ENCODE measurements around the gene MTFR1L. TPM values are rescaled to one million over a fixed set of nuclear protein-coding genes. Genes with fewer than 3 reads are reported as not detected.

MTFR1L gene
- total RNA-seq, 2 experiments from 2014 or later, result 27.7 to 30.8 TPM

DNA sequence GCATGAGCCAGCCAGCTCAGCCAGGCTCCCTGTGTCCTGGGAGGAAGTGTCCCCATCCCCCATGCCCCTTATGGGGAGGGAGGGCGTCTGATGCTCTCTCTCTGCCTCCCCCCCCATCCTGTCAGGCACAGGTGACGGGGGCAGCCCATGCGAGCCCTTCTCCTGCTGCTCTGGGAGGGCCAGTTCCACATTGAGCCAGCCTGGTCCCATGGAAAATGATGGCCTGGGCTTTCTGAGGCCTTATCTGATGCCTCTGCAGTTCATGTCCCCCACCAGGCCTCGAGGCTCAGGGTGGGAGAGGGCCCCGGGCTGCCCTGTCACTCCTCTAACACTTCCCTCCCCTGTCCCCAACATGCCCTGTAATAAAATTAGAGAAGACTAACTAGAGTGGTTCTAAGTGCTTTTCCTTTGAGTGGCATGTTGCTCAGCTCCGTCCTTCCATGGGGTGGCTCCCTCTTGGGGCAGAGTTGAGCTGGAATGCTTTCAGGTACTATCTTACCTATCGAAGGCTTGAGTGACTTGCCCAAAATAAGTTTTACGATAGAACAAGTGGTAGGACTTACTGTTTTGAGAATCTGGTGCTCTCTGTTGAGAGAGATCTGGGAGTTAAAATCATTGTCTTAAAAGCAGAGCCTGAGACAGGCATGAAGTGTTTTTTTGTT, 1.8 kb upstream of the MTFR1L start:
- intact Hi-C loops (cut with DNase I, micrococcal nuclease), result loop anchor here (2.0 to 10.0 kb wide), 4 partner anchors 181 to 573 kb away; partner anchors contain the start of genes PAFAH2 (in 1 of the 2), RHCE (in 1 of the 2), RSRP1 (in 1 of the 2) and TMEM50A (in 1 of the 2)
- POLR2A ChIA-PET, result no interaction called here
- CTCF ChIA-PET, result interaction anchor here (0.7 to 1.0 kb wide), 2 partner anchors 180 to 199 kb away, joined by 3 to 4 read pairs; partner anchors contain the start of gene PAFAH2
- Mint-ChIP-seq H3K36me3 (ENCODE audit: low read depth) (peaks cover 2% of the 10 kb centered on the region), H3K4me1 (peaks cover 33% of the 10 kb centered on the region), H3K4me3 (peak overlapping the region; percentile 87), H3K9me3 (ENCODE audit: low read depth) (no peaks in the 10 kb centered on the region), H3K27ac (peak overlapping the region; percentile 75), H3K27me3 (no peaks in the 10 kb centered on the region)
- no peak for ATAC-seq
- no peak for DNase-seq

DNA sequence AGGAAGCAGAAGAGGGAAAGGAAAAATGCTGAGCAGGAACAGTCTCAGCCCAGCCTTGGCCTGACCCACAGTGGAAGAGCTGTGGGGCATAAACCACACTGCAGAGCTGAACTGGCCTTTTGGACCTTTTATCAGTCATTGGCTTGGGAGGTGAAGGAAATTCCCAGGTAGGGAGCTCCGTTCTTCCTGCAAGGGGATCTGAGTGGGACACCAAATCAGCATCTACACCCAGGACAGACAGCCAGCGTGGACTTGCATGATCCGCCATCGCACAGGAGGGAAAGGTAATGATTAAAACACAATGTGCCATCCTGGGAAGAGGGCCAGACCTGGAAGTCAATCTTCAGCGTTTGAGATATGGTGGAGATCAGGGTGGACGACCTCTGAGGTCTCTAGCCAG, 1.2 kb upstream of the MTFR1L start:
- no peak for ATAC-seq
- intact Hi-C loops (cut with DNase I, micrococcal nuclease), result loop anchor here (2.0 to 10.0 kb wide), 4 partner anchors 180 to 574 kb away; partner anchors contain the start of genes PAFAH2 (in 1 of the 2), RHCE (in 1 of the 2), RSRP1 (in 1 of the 2) and TMEM50A (in 1 of the 2)
- ChIA-PET CTCF (interaction anchor here (0.7 to 1.0 kb wide), 2 partner anchors 179 to 200 kb away, joined by 3 to 4 read pairs; partner anchors contain the start of gene PAFAH2), POLR2A (no interaction called here)
- no peak for DNase-seq
- Mint-ChIP-seq H3K4me1 (peaks cover 33% of the 10 kb centered on the region), H3K27me3 (no peaks in the 10 kb centered on the region), H3K27ac (peak overlapping the region; percentile 93), H3K4me3 (peak overlapping the region; percentile 87), H3K36me3 (ENCODE audit: low read depth) (peaks cover 2% of the 10 kb centered on the region), H3K9me3 (ENCODE audit: low read depth) (no peaks in the 10 kb centered on the region)

DNA sequence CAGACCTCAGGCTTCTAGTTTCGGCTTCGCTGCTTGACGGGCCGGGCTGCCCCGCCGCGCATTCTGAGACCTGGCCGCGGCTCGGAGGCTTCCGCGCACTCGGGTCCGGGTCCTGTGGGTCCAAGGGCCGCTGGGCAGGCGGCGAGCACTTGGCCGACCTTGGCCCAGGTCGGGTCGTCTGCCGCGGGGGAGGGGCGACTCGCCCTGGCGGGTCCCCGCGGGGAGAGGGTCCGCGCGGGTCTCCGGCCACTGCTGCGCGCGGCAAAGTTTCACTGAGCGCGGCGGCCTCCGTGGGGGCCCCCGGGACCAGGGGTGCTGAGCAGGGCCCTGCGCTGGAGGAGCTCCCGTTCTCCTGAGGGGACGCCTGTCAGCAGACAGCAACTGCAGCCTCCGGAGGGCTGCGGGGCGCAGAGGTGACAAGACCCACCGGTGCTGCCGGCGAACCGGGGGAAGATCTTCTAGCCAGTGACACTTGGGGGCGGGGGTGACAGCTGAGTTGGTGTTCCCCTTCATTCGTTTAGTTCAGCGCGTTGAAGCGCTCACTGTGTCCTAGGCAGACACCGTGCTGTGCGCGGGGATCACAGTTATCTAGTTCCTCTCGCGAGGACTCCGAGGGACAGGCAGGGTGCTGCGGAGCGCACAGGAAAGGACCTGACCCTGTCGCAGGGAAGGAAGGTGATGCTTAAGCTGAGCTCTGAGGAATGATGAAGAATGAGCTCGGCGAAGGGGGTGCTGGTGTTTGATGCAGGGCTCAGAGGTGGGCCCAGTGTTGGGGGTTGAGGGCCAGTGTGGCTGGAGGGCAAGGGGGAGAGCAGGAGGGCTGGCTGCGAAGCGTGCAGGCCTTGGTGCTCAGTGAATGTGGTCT, 725 bp downstream of the MTFR1L start:
- Mint-ChIP-seq H3K4me1 (peaks cover 33% of the 10 kb centered on the region), H3K36me3 (ENCODE audit: low read depth) (peaks cover 4% of the 10 kb centered on the region), H3K27ac (peak overlapping the region; percentile 91), H3K4me3 (peak overlapping the region; percentile 87), H3K9me3 (ENCODE audit: low read depth) (no peaks in the 10 kb centered on the region), H3K27me3 (no peaks in the 10 kb centered on the region)
- ATAC-seq, result peak; percentile 74
- ChIA-PET POLR2A (interaction anchor here (0.6 to 1.1 kb wide), 3 partner anchors 84 to 212 kb away, joined by 3 read pairs; no protein-coding TSS in a partner anchor), CTCF (interaction anchor here (0.6 to 1.5 kb wide), 8 partner anchors 32 to 297 kb away, joined by 3 to 5 read pairs (median 4); partner anchors contain the start of gene PAFAH2)
- peak; percentile 87 for DNase-seq
- intact Hi-C loops (cut with DNase I, micrococcal nuclease), result loop anchor here in 1 of 2 experiments (1.0 to 2.0 kb wide), 6 partner anchors 39 to 390 kb away; partner anchors contain the start of genes AUNIP, MACO1, PAFAH2 and PAQR7

DNA sequence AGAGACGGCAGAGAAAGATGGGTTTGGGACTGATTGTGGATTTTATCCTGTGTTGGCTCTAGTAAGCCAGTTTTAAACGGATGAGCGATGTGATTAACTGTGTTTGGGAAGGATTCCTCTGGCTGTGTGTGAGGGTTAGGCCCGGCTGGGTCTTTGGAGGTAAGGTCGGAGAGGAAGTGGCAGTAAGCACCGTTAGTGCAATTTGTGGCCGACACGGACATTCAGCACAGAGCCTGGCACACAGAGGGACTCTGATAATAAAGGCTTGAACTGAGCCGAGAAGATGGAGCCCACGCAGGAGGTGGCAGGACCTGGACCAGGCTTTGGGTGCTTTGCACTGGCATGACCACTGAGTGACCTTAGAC, 1.3 kb downstream of the MTFR1L start:
- H3K4me1 Mint-ChIP-seq, result peaks cover 33% of the 10 kb centered on the region
- intact Hi-C loops (cut with DNase I, micrococcal nuclease), result loop anchor here in 1 of 2 experiments (2.0 kb wide), 1 partner anchor 74 kb away; no protein-coding TSS in a partner anchor
- ChIA-PET CTCF (no interaction called here), POLR2A (no interaction called here)
- H3K27me3 Mint-ChIP-seq, result no peaks in the 10 kb centered on the region
- ATAC-seq (no peak), DNase-seq (no peak)
- H3K27ac Mint-ChIP-seq, result peak overlapping the region; percentile 91
- H3K9me3 Mint-ChIP-seq (ENCODE audit: low read depth), result no peaks in the 10 kb centered on the region
- H3K4me3 Mint-ChIP-seq, result peak overlapping the region; percentile 87
- H3K36me3 Mint-ChIP-seq (ENCODE audit: low read depth), result peaks cover 5% of the 10 kb centered on the region

DNA sequence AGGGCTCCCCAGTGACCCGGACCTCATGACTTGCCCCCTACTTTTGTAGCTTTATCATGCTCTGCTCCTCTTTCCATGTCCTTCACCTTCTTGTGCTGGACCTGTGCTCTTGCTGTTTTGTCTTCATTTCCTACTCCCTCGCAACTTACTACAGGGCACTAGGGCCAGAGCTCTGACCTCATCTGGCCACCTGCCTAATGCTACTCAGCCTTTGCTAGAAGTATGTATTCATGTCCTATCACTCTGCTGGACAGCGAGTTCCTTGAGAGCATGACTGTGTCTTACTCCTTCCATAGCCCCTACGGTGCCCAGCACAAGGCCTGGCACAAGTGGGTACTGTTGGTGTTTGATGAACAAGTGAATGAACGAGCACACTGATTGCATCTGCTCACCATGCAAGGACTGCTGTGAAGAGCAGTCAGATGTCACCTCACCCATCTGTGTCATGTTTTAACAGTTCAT, 1.9 kb downstream of the MTFR1L start:
- Mint-ChIP-seq H3K27ac (peak overlapping the region; percentile 53), H3K9me3 (ENCODE audit: low read depth) (no peaks in the 10 kb centered on the region), H3K4me1 (peaks cover 30% of the 10 kb centered on the region), H3K4me3 (peak overlapping the region; percentile 87), H3K27me3 (no peaks in the 10 kb centered on the region), H3K36me3 (ENCODE audit: low read depth) (peaks cover 8% of the 10 kb centered on the region)
- no peak for DNase-seq
- POLR2A ChIA-PET, result no interaction called here
- ATAC-seq, result no peak
- intact Hi-C loops (cut with DNase I, micrococcal nuclease), result loop anchor here in 1 of 2 experiments (2.0 kb wide), 1 partner anchor 73 kb away; no protein-coding TSS in a partner anchor
- CTCF ChIA-PET, result interaction anchor here (0.5 to 0.7 kb wide), 2 partner anchors 299 to 573 kb away, joined by 3 read pairs; no protein-coding TSS in a partner anchor

DNA sequence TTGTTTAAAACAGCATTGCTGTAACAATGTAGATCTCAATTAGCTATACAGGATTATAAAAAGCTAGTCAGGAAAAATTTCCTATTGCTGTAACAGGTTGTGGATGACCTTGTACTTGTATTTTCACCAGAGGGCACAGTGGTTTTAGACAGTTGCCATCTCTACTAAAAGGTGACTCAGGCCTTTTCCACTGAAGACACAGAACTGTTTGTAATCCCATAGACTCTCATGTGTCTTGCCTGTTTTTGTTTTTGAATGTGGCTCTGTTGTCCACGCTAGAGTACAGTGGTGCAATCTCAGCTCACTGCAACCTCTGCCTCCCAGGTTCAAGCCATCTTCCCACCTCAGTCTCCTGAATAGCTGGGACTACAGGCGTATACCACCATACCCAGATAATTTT, 5.9 kb downstream of the MTFR1L start:
- Mint-ChIP-seq H3K4me3 (no peak overlapping the region), H3K36me3 (ENCODE audit: low read depth) (peaks cover 25% of the 10 kb centered on the region), H3K27me3 (no peaks in the 10 kb centered on the region), H3K4me1 (peaks cover 15% of the 10 kb centered on the region), H3K27ac (no peak overlapping the region), H3K9me3 (ENCODE audit: low read depth) (no peaks in the 10 kb centered on the region)
- no peak for ATAC-seq
- CTCF ChIA-PET, result interaction anchor here (0.6 kb wide), 2 partner anchors 286 to 347 kb away, joined by 3 read pairs; no protein-coding TSS in a partner anchor
- POLR2A ChIA-PET, result no interaction called here
- intact Hi-C loops (cut with DNase I, micrococcal nuclease), result no loop called here
- DNase-seq, result no peak

DNA sequence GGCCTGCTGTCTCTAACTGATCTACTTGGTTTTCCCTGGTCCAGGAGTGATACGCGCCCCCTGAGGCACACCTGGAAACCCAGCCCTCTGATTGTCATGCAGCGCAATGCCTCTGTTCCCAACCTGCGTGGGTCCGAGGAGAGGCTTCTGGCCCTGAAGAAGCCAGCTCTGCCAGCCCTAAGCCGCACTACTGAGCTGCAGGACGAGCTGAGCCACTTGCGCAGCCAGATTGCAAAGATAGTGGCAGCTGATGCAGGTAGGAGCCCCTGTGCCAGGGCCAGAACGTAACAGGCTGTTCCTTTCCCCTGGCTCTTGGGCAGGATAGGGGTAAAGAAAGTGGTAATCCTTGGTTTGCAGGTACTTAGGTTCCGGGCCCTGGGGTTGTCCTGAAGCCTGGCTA, 6.8 kb downstream of the MTFR1L start:
- Mint-ChIP-seq H3K4me1 (peaks cover 7% of the 10 kb centered on the region), H3K4me3 (no peak overlapping the region), H3K9me3 (ENCODE audit: low read depth) (no peaks in the 10 kb centered on the region), H3K36me3 (ENCODE audit: low read depth) (peaks cover 28% of the 10 kb centered on the region), H3K27ac (no peak overlapping the region), H3K27me3 (no peaks in the 10 kb centered on the region)
- DNase-seq (no peak), ATAC-seq (no peak)
- ChIA-PET POLR2A (interaction anchor here (0.6 kb wide), 1 partner anchor 1966 kb away, joined by 3 read pairs; no protein-coding TSS in a partner anchor), CTCF (interaction anchor here (0.9 kb wide), 1 partner anchor 16 kb away, joined by 3 read pairs; no protein-coding TSS in a partner anchor)
- intact Hi-C loops (cut with DNase I, micrococcal nuclease), result no loop called here

DNA sequence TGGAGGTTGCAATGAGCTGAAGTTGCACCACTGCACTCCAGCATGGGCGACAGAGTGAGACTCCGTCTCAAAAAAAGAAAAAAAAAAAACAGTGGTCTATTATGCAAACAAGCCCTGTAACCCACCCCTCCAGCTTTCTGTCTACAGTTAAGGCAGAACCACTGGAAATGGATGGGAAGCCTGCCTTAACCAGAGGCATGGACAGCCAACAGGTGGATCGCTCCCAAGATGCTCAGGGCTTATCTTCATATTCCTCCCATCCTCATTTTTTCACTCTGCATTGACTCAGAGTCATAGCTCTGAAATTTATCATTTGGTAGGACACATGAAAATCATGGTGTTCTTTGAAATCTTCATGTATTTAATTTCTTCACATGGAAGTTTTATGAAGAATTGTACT, 8.7 kb downstream of the MTFR1L start:
- no peak overlapping the region for H3K27ac Mint-ChIP-seq
- no peak overlapping the region for H3K4me3 Mint-ChIP-seq
- no peaks in the 10 kb centered on the region for H3K9me3 Mint-ChIP-seq (ENCODE audit: low read depth)
- ChIA-PET CTCF (no interaction called here), POLR2A (interaction anchor here (0.5 kb wide), 1 partner anchor 15 kb away, joined by 7 read pairs; no protein-coding TSS in a partner anchor)
- peaks cover 38% of the 10 kb centered on the region for H3K36me3 Mint-ChIP-seq (ENCODE audit: low read depth)
- peaks cover 6% of the 10 kb centered on the region for H3K4me1 Mint-ChIP-seq
- ATAC-seq, result no peak
- DNase-seq, result no peak
- H3K27me3 Mint-ChIP-seq, result no peaks in the 10 kb centered on the region
- intact Hi-C loops (cut with DNase I, micrococcal nuclease), result no loop called here

DNA sequence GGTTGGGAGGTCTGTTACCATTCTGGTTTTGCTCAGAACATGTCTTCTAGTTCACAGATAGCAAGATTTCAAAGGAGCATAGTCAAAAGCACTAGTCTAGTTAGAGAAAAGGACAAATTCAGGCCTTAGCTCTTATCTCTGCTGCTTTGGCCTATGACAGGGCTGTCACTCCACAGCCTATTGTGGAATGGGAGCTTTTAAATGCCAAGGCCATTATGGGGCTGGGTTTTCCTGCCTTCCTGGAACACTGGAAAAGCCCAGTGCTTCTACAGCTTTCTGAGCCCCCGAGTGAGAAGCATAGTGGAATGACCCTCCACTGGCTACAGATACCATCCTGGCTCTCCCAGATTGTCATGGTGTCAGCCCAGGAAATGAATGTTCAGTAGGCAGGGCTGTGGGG, 9.3 kb downstream of the MTFR1L start:
- Mint-ChIP-seq H3K4me1 (peaks cover 6% of the 10 kb centered on the region), H3K9me3 (ENCODE audit: low read depth) (no peaks in the 10 kb centered on the region), H3K27me3 (no peaks in the 10 kb centered on the region), H3K4me3 (no peak overlapping the region), H3K27ac (no peak overlapping the region), H3K36me3 (ENCODE audit: low read depth) (peaks cover 37% of the 10 kb centered on the region)
- CTCF ChIA-PET, result interaction anchor here (0.7 to 0.9 kb wide), 2 partner anchors 17 to 869 kb away, joined by 3 read pairs; no protein-coding TSS in a partner anchor
- ATAC-seq, result no peak
- POLR2A ChIA-PET, result no interaction called here
- DNase-seq, result no peak
- intact Hi-C loops (cut with DNase I, micrococcal nuclease), result no loop called here

DNA sequence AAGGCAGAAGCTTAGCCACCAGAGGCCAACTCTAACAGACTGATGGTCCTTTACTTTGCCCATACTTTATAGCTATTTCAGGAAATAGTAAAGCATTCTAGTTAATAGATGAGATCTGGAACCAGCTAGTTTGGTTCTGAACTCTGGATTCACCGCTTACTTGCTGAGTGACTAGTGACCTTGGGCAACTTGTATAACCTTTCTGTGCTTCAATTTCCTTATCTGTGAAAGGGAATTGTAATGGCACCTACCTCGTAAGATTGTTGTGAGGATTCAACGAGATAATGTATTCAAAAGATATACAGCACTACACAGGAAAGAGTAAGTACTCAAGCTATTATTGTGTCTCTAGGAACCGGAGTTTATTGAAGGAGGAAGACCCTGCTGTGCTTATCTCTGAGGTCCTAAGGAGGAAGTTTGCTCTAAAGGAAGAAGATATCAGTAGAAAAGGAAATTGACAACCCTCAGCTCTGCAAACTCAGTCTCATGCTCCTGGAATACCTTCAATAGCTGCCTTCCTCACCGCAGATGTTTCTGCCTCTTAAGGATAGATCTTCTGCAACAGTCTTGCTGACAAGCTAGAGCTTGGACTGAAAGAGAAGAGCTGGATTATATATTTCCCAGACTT, 11.9 kb downstream of the MTFR1L start:
- Mint-ChIP-seq H3K4me3 (no peak overlapping the region), H3K36me3 (ENCODE audit: low read depth) (peaks cover 47% of the 10 kb centered on the region), H3K9me3 (ENCODE audit: low read depth) (no peaks in the 10 kb centered on the region), H3K4me1 (peaks cover 6% of the 10 kb centered on the region), H3K27ac (peak overlapping the region; percentile 33), H3K27me3 (no peaks in the 10 kb centered on the region)
- POLR2A ChIA-PET, result interaction anchor here (0.7 kb wide), 1 partner anchor 255 kb away, joined by 4 read pairs; no protein-coding TSS in a partner anchor
- intact Hi-C loops (cut with DNase I, micrococcal nuclease), result no loop called here
- CTCF ChIA-PET, result interaction anchor here (0.6 to 1.5 kb wide), 8 partner anchors 14 to 230 kb away, joined by 3 to 5 read pairs (median 3); partner anchors contain the start of gene PAFAH2
- ATAC-seq, result no peak
- DNase-seq, result no peak

All from activated CD4-positive, alpha-beta T cell treated with anti-CD3 and anti-CD28 coated beads for 36 hours (primary cell).